BLaER1 treated with 17β-estradiol and CSF1 and Interleukin-3, amounts not matched to agents 10 nM and 100 nM (cell line): ENCODE measurements around the gene PLEKHA7.

Source experiments
- H3K27ac ChIP-seq, 11 experiments: shearing (Covaris generic); formaldehyde crosslinking; 2 replicates each; pipeline ENCODE4 v1.8.1; 2022
- H3K27me3 ChIP-seq, 11 experiments: shearing (Covaris generic); formaldehyde crosslinking; 2 replicates each; pipeline ENCODE4 v1.8.1; 2022
- H3K36me3 ChIP-seq, 11 experiments: shearing (Covaris generic); formaldehyde crosslinking; 2 replicates each; pipeline ENCODE4 v1.8.1; 2022
- H3K4me1 ChIP-seq, 10 experiments: shearing (Covaris generic); formaldehyde crosslinking; 2 replicates each; pipeline ENCODE4 v1.8.1; 2022
- H3K4me2 ChIP-seq, 11 experiments: shearing (Covaris generic); formaldehyde crosslinking; 2 replicates each; pipeline ENCODE4 v1.8.1; 2022
- H3K4me3 ChIP-seq, 10 experiments: shearing (Covaris generic); formaldehyde crosslinking; 2 replicates each; pipeline ENCODE4 v1.8.1; 2022
- H3K9ac ChIP-seq, 11 experiments: shearing (Covaris generic); formaldehyde crosslinking; 2 replicates each; pipeline ENCODE4 v1.8.1; 2022
- H3K9me3 ChIP-seq, 11 experiments: shearing (Covaris generic); formaldehyde crosslinking; replicated peaks in 1 of 11; 2 replicates each; pipeline ENCODE4 v1.8.1; 2022
- H4K20me1 ChIP-seq, 11 experiments: shearing (Covaris generic); formaldehyde crosslinking; 2 replicates each; pipeline ENCODE4 v1.8.1; 2022
- Cebpa-rat ChIP-seq, 11 experiments: shearing (Covaris generic); IDR thresholded peaks; 2 replicates each; pipeline ENCODE4 v1.8.1; 2022

The PLEKHA7 gene

GRCh38 chr11:16781936-16782919, 232.0 kb downstream of the PLEKHA7 start:
- Histone ChIP-seq H3K4me3 (no peak overlapping the region), H3K9ac (no peak overlapping the region), H3K36me3 (no peaks in the 10 kb centered on the region), H3K9me3 (no peaks in the 10 kb centered on the region), H3K4me2 (peak overlapping the region in 3 of 11 experiments; percentile 3 to 12 (median 5); a peak in 3 of 22 replicates), H3K27me3 (no peaks in the 10 kb centered on the region), H3K4me1 (peaks cover 4 to 34% (median 10%) of the 10 kb centered on the region in 10 experiments; a peak in 12 of 20 replicates), H3K27ac (no peak overlapping the region), H4K20me1 (no peaks in the 10 kb centered on the region; a peak in 1 of 22 replicates)
- no peak for TF ChIP-seq Cebpa-rat (IDR thresholded peaks at IDR 0.05)

- no peak overlapping the region for H3K27ac ChIP-seq
- TF ChIP-seq Cebpa-rat (IDR thresholded peaks at IDR 0.05) = no peak
- H4K20me1 ChIP-seq = no peaks in the 10 kb centered on the region; a peak in 1 of 22 replicates
- H3K4me1 ChIP-seq = peaks cover 4 to 34% (median 10%) of the 10 kb centered on the region in 10 experiments; a peak in 12 of 20 replicates
- H3K36me3 ChIP-seq = no peaks in the 10 kb centered on the region
- H3K9me3 ChIP-seq = no peaks in the 10 kb centered on the region
- no peak overlapping the region for H3K4me3 ChIP-seq
- no peak overlapping the region for H3K4me2 ChIP-seq
- H3K27me3 ChIP-seq = no peaks in the 10 kb centered on the region
- H3K9ac ChIP-seq = no peak overlapping the region
These were observed 233.3 kb downstream of the PLEKHA7 start for GRCh38 chr11:16780698-16781550.

GRCh38 chr11:16780146-16780545, 234.1 kb downstream of the PLEKHA7 start:
- no peak for TF ChIP-seq Cebpa-rat (IDR thresholded peaks at IDR 0.05)

GRCh38 chr11:16779436-16779835, 234.8 kb downstream of the PLEKHA7 start:
- Histone ChIP-seq H3K36me3 (no peaks in the 10 kb centered on the region), H3K4me3 (no peak overlapping the region), H3K9me3 (no peaks in the 10 kb centered on the region), H4K20me1 (no peaks in the 10 kb centered on the region; a peak in 1 of 22 replicates), H3K9ac (no peak overlapping the region), H3K27me3 (no peaks in the 10 kb centered on the region), H3K4me1 (peaks cover 0 to 25% (median 9%) of the 10 kb centered on the region in 10 experiments; a peak in 12 of 20 replicates), H3K27ac (no peak overlapping the region), H3K4me2 (peak overlapping the region in 2 of 11 experiments; percentile 6 to 57; a peak in 4 of 22 replicates)
- TF ChIP-seq Cebpa-rat (IDR thresholded peaks at IDR 0.05) = no peak

More at GRCh38 chr11:16780146-16780545, 234.1 kb downstream of the PLEKHA7 start:
- H3K27ac ChIP-seq = no peak overlapping the region
- H3K9ac ChIP-seq = no peak overlapping the region
- H3K9me3 ChIP-seq = no peaks in the 10 kb centered on the region
- no peaks in the 10 kb centered on the region for H3K36me3 ChIP-seq
- peaks cover 4 to 32% (median 9%) of the 10 kb centered on the region in 10 experiments; a peak in 12 of 20 replicates for H3K4me1 ChIP-seq
- no peaks in the 10 kb centered on the region; a peak in 1 of 22 replicates for H4K20me1 ChIP-seq
- no peak overlapping the region for H3K4me3 ChIP-seq
- H3K4me2 ChIP-seq = peak overlapping the region in 2 of 11 experiments; percentile 6 to 57; a peak in 2 of 22 replicates
- H3K27me3 ChIP-seq = no peaks in the 10 kb centered on the region

- no peaks in the 10 kb centered on the region for H3K36me3 ChIP-seq
- H3K9ac ChIP-seq = no peak overlapping the region
- TF ChIP-seq Cebpa-rat (IDR thresholded peaks at IDR 0.05) = no peak
These were observed 235.3 kb downstream of the PLEKHA7 start for GRCh38 chr11:16778876-16779275.

GRCh38 chr11:16778286-16778685, 235.9 kb downstream of the PLEKHA7 start:
- Histone ChIP-seq H3K36me3 (no peaks in the 10 kb centered on the region), H3K4me3 (no peak overlapping the region), H3K4me2 (no peak overlapping the region)

More at GRCh38 chr11:16778876-16779275, 235.3 kb downstream of the PLEKHA7 start:
- no peak overlapping the region for H3K27ac ChIP-seq
- peaks cover 0 to 19% (median 9%) of the 10 kb centered on the region in 10 experiments; a peak in 11 of 20 replicates for H3K4me1 ChIP-seq
- peak overlapping the region in 2 of 11 experiments; percentile 6 to 23; a peak in 4 of 22 replicates for H3K4me2 ChIP-seq
- H3K4me3 ChIP-seq = no peak overlapping the region
- no peaks in the 10 kb centered on the region for H3K9me3 ChIP-seq
- no peaks in the 10 kb centered on the region; a peak in 1 of 22 replicates for H4K20me1 ChIP-seq
- no peaks in the 10 kb centered on the region for H3K27me3 ChIP-seq

GRCh38 chr11:16777613-16777975, 236.6 kb downstream of the PLEKHA7 start:
- Histone ChIP-seq H4K20me1 (no peaks in the 10 kb centered on the region; a peak in 1 of 22 replicates), H3K4me2 (no peak overlapping the region), H3K36me3 (no peaks in the 10 kb centered on the region), H3K9ac (no peak overlapping the region), H3K27me3 (no peaks in the 10 kb centered on the region), H3K4me3 (no peak overlapping the region), H3K27ac (no peak overlapping the region), H3K9me3 (no peaks in the 10 kb centered on the region), H3K4me1 (peaks cover 0 to 17% (median 7%) of the 10 kb centered on the region in 10 experiments; a peak in 11 of 20 replicates)
- TF ChIP-seq Cebpa-rat (IDR thresholded peaks at IDR 0.05) = no peak

More at GRCh38 chr11:16778286-16778685, 235.9 kb downstream of the PLEKHA7 start:
- Histone ChIP-seq H3K9me3 (no peaks in the 10 kb centered on the region), H3K27ac (no peak overlapping the region), H4K20me1 (no peaks in the 10 kb centered on the region; a peak in 1 of 22 replicates), H3K27me3 (no peaks in the 10 kb centered on the region), H3K4me1 (peaks cover 0 to 17% (median 9%) of the 10 kb centered on the region in 10 experiments; a peak in 11 of 20 replicates), H3K9ac (no peak overlapping the region)
- TF ChIP-seq Cebpa-rat (IDR thresholded peaks at IDR 0.05) = no peak

- TF ChIP-seq Cebpa-rat (IDR thresholded peaks at IDR 0.05) = no peak
- no peaks in the 10 kb centered on the region for H4K20me1 ChIP-seq
- no peaks in the 10 kb centered on the region for H3K9me3 ChIP-seq
- H3K4me1 ChIP-seq = peaks cover 0 to 17% (median 4%) of the 10 kb centered on the region in 10 experiments; a peak in 9 of 20 replicates
- no peaks in the 10 kb centered on the region for H3K27me3 ChIP-seq
- H3K4me2 ChIP-seq = no peak overlapping the region
- H3K27ac ChIP-seq = no peak overlapping the region
- H3K36me3 ChIP-seq = no peaks in the 10 kb centered on the region
- H3K9ac ChIP-seq = no peak overlapping the region
- H3K4me3 ChIP-seq = no peak overlapping the region
These were observed 237.3 kb downstream of the PLEKHA7 start for GRCh38 chr11:16776711-16777612.
